OCI-LY1 (cell line): Measurements from ENCODE around the gene CEP126.

Experiments used
- EZH2 ChIP-seq: fragments of 200-600 bp; sonication (generic), shearing (Covaris generic); IDR thresholded peaks from 2 replicates; pipeline ENCODE4 v1.8.0; 2017; ENCODE audit warnings: borderline replicate concordance, mixed run types, mild to moderate bottlenecking, antibody characterized with exemption, low read length, moderate library complexity, mixed read lengths
- TF ChIP-seq, protein P1 (sequence below): fragments of 200-600 bp; sonication (generic), shearing (Covaris generic); IDR thresholded peaks from 2 replicates; pipeline ENCODE4 v1.5.1; 2017; ENCODE audit warnings: mild to moderate bottlenecking, antibody characterized with exemption, low read length, moderate library complexity, mixed read lengths

DNA sequence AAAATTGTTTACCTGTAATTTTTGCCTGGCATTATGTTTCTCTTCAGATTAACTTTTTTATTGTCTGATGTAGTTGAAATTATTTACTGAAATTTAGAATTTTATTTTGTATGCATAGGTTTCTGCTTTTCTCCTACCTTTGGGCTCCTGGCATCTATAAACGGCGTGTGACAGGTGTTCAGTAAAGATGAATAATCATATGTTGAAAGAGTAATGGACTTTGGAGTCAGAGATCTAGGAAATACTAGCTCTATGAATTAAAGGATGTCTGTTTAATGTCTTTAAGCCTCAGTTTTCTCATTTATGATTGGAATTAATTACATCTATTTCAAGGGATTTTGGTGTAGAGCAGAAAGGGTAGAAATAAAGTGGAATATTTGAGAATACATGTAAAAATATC is 8.7 kb downstream of the CEP126 start:
- TF ChIP-seq, protein P1, sequence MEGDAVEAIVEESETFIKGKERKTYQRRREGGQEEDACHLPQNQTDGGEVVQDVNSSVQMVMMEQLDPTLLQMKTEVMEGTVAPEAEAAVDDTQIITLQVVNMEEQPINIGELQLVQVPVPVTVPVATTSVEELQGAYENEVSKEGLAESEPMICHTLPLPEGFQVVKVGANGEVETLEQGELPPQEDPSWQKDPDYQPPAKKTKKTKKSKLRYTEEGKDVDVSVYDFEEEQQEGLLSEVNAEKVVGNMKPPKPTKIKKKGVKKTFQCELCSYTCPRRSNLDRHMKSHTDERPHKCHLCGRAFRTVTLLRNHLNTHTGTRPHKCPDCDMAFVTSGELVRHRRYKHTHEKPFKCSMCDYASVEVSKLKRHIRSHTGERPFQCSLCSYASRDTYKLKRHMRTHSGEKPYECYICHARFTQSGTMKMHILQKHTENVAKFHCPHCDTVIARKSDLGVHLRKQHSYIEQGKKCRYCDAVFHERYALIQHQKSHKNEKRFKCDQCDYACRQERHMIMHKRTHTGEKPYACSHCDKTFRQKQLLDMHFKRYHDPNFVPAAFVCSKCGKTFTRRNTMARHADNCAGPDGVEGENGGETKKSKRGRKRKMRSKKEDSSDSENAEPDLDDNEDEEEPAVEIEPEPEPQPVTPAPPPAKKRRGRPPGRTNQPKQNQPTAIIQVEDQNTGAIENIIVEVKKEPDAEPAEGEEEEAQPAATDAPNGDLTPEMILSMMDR, result no peak
- TF ChIP-seq EZH2, result no peak
